ENCODE data around the gene OR5C1. TPM values are rescaled to one million over a fixed set of nuclear protein-coding genes. Genes with fewer than 3 reads are reported as not detected.
"Not testable (repeated sequence)": the region's sequence is repeated elsewhere in the genome, so short reads cannot be mapped to it uniquely, and the experiment has no call there.

OR5C1 gene
- total RNA-seq, 1 experiment from 2014 or later, result not detected

DNA sequence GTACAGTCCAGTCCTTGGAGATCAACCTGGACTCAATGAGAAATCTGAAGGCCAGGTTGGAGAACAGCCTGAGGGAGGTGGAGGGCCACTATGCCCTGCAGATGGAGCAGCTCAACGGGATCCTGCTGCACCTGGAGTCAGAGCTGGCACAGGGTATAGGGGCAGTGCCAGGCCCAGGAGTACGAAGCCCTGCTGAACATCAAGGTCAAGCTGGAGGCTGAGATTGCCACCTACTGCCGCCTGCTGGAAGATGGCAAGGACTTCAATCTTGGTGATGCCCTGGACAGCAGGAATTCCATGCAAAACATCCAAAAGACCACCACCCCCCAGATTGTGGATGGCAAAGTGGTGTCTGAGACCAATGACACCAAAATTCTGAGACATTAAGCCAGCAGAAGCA, 49.7 kb downstream of the OR5C1 start:
- POLR2A ChIA-PET (ENCODE audit: unreplicated experiment); H3K4me1 ChIP-seq (replicated peaks; ENCODE audit: insufficient read depth); H3K9me2 ChIP-seq (ENCODE audit: insufficient read depth); H3K9me3 ChIP-seq (ENCODE audit: insufficient read depth, low read depth); H3K36me3 ChIP-seq (ENCODE audit: low read depth); H2AFZ ChIP-seq; H3F3A ChIP-seq (ENCODE audit: insufficient read depth, low read depth); H3K79me2 ChIP-seq (ENCODE audit: low read depth); H3K27ac ChIP-seq; H3K4me2 ChIP-seq; DNase-seq; H4K20me1 ChIP-seq (ENCODE audit: insufficient read depth); H3K27me3 ChIP-seq (ENCODE audit: insufficient read depth, low read depth); intact Hi-C loops (cut with micrococcal nuclease; ENCODE audit: unreplicated experiment); H3K4me3 ChIP-seq; BruUV-seq (replicated peaks): not testable (repeated sequence)
- CTCF ChIA-PET, result interaction anchor here (0.8 kb wide), 1 partner anchor 153 kb away, joined by 11 read pairs; no protein-coding TSS in a partner anchor
- TF ChIP-seq, protein P1, sequence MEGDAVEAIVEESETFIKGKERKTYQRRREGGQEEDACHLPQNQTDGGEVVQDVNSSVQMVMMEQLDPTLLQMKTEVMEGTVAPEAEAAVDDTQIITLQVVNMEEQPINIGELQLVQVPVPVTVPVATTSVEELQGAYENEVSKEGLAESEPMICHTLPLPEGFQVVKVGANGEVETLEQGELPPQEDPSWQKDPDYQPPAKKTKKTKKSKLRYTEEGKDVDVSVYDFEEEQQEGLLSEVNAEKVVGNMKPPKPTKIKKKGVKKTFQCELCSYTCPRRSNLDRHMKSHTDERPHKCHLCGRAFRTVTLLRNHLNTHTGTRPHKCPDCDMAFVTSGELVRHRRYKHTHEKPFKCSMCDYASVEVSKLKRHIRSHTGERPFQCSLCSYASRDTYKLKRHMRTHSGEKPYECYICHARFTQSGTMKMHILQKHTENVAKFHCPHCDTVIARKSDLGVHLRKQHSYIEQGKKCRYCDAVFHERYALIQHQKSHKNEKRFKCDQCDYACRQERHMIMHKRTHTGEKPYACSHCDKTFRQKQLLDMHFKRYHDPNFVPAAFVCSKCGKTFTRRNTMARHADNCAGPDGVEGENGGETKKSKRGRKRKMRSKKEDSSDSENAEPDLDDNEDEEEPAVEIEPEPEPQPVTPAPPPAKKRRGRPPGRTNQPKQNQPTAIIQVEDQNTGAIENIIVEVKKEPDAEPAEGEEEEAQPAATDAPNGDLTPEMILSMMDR (conservative IDR thresholded peaks at IDR 0.05), result peak; percentile 20; the same call in 1 of the 2 replicates

Other genes with a start within 250 kb of the OR5C1 start
- not detected in 2 replicates for gene OR1N2, start 235.8 kb upstream of the OR5C1 start, total RNA-seq (2021)
- not detected in 2 replicates for gene OR1L8, start 205.5 kb upstream of the OR5C1 start, total RNA-seq (2021)
- gene OR1Q1, start 174.2 kb upstream of the OR5C1 start, total RNA-seq (2021), result not detected in 2 replicates
- gene OR1B1, start 131.3 kb upstream of the OR5C1 start, total RNA-seq (2021), result not detected in 2 replicates
- gene OR1L1, start 127.2 kb upstream of the OR5C1 start, total RNA-seq (2021), result not detected in 2 replicates
- not detected in 2 replicates for gene OR1L3, start 113.8 kb upstream of the OR5C1 start, total RNA-seq (2021)
- gene OR1L4, start 64.9 kb upstream of the OR5C1 start, total RNA-seq (2021), result not detected in 2 replicates
- not detected in 2 replicates for gene OR1L6, start 46.6 kb upstream of the OR5C1 start, total RNA-seq (2021)
- not detected in 2 replicates for gene OR1K1, start 11.2 kb downstream of the OR5C1 start, total RNA-seq (2021)
- gene PDCL, start 39.7 kb downstream of the OR5C1 start, total RNA-seq (2021), result 23.2 and 28.9 TPM in 2 replicates
- gene RC3H2, start 116.4 kb downstream of the OR5C1 start, total RNA-seq (2021), result 58.8 and 59.3 TPM in 2 replicates
- gene ZBTB6, start 124.4 kb downstream of the OR5C1 start, total RNA-seq (2021), result 7.7 and 8.7 TPM in 2 replicates
- 10.2 and 12.2 TPM in 2 replicates for gene ZBTB26, start 142.6 kb downstream of the OR5C1 start, total RNA-seq (2021)
- gene RABGAP1, start 152.1 kb downstream of the OR5C1 start, total RNA-seq (2021), result 95.8 and 103 TPM in 2 replicates
- gene GPR21, start 244.7 kb downstream of the OR5C1 start, total RNA-seq (2021), result 1.6 and 3.7 TPM in 2 replicates